Activated T-helper 1 cell treated with anti-CD3 and anti-CD28 coated beads, Interleukin-2, amount 50 U/mL, for 16 hours (primary cell): ENCODE results near the gene FKBP4.
"Not testable (repeated sequence)": the region's sequence is repeated elsewhere in the genome, so short reads cannot be mapped to it uniquely, and the experiment has no call there.

Source experiments
- DNase-seq, 2 donors: peaks; one replicate each; pipeline ENCODE4 v3.0.0-alpha.2; 2020; ENCODE audit warnings: low read depth in 1 of 2, low spot score in 1 of 2

The FKBP4 gene

DNA sequence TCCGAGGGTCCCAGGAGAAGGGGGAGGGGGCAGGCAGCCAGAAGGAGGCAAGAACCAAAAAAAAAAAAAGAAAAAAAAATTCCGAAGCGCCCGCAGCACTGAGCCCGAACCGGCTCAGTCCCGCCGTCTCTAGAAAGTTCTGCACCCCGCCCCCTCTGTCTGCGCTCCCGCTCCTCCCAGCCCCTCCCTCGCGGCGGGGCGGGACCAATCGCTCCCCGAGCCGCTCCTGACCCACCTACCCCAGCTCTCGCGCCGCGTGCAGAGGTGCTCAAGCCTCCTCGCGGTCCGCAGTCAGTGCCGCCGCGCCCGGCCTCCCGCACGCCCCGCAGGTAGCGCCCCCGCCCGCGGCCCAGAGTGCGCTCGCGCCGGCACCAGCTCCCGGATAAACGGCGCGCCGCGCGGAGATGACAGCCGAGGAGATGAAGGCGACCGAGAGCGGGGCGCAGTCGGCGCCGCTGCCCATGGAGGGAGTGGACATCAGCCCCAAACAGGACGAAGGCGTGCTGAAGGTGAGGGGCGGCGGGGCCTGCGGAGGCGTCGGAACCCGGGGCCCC is at the start of gene FKBP4:
Gene FKBP4 (plus strand): TSS at position 235 of the 554 bp plus-strand sequence. CDS start 170 bp downstream, at position 405.
- peak; percentile 73 to 87 for DNase-seq

GRCh38 chr12:2745655-2746054 is 49.1 kb upstream of the FKBP4 start:
- no peak for DNase-seq

DNA sequence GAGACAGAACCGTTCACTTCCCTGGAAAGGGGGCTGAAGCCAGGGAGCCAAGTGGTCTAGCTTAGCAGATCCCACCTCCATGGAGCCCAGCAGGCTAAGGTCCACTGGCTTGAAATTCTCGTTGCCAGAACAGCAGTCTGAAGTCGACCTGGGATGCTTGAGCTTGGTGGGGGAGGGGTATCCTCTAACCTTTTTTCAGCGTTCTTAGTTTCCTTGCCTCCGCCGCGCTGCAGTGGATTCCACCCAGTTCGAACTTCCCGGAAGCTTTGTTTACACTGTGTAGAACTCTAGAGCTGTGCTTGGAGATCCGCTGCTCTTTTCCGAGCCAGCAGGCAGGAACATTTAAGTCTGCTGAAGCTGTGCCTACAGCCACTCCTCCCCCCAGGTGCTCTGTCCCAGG is 45.2 kb upstream of the FKBP4 start:
- no peak for DNase-seq

- DNase-seq: no peak
Observed at GRCh38 chr12:2750185-2750584, 44.6 kb upstream of the FKBP4 start.

GRCh38 chr12:2751230-2751629 is 43.5 kb upstream of the FKBP4 start:
- no peak for DNase-seq

DNA sequence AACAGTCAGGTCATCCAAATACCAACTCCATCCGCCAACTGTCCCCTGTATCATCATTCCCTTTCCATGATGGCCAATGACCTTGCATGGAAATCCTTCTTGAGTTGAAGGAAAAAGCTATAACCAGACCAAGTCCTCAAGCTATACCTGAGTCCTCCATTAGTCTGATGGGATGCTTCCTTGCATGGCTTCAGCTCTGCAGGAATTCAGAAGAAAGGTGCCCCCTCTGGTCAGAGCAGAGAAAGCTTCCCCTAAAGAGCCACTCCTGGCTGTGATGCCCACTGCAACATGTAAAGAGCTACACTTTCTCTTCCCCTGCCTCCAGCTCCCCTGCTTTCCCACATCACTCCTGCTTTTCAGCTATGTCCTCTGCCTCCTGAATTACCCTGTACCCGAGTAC is 43.1 kb upstream of the FKBP4 start:
- no peak for DNase-seq

GRCh38 chr12:2752676-2753371 is 41.9 kb upstream of the FKBP4 start:
- DNase-seq: peak; percentile 47 to 57

DNA sequence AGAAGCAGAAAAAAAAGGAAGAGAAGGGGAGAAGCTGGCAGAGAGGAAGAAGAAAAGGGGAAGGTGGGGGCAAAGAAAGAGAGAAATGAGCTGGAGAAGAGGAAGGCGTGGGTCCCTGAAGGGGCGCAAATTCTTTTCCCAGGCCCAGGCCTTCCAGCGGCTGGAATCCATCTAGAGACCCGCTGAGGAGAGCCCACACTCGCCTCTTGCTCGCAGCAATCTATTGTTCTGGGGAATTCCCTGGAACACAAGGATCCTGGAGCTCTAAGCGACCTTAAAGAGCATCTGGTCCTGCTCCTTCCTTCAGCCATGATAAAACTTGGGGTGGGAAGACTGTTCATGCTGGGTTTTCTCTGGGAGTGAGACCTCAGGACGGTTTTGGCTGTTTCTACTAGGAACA is 41.2 kb upstream of the FKBP4 start:
- DNase-seq: no peak

- no peak for DNase-seq
Observed at GRCh38 chr12:2754208-2754607, 40.6 kb upstream of the FKBP4 start.

DNA sequence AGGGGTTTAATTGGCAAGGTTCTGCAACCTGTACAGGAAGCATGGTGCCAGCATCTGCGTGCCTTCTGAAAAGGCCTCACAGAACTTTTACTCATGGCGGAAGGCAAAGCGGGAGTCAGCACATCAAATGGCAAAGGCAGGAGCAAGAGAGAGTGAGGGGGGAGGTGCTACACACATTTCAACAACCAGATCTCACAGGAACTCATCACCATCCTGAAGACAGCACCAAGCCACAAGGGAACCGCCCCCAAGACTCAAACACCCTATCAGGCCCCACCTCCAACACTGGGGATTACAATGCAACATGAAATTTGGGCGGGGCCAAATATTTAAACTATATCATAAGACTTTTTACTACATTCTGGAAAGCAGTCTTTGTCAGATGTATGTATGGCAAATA is 38.0 kb upstream of the FKBP4 start:
- DNase-seq: no peak

GRCh38 chr12:2759733-2760132 is 35.0 kb upstream of the FKBP4 start:
- no peak for DNase-seq

- DNase-seq: no peak
Observed at GRCh38 chr12:2764398-2764797, 30.4 kb upstream of the FKBP4 start.

DNA sequence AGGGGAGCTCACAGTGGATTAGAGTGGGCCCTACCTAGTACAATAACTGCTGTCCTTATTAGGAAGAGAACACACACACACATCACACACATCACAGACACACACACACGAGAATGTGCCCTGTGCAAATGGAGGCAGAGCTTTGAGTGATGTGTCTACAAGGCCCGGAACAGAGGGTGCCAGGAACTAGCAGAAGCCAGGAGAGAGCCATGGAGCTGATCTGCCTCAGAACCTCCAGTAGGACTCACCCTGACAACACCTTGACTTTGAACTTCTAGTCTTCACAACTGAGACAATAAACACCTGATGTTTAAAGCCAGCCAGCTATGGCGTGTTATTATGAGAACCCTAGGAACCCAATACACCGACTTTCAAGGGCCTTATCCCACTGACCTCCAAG is 29.7 kb upstream of the FKBP4 start:
- DNase-seq: no peak

DNA sequence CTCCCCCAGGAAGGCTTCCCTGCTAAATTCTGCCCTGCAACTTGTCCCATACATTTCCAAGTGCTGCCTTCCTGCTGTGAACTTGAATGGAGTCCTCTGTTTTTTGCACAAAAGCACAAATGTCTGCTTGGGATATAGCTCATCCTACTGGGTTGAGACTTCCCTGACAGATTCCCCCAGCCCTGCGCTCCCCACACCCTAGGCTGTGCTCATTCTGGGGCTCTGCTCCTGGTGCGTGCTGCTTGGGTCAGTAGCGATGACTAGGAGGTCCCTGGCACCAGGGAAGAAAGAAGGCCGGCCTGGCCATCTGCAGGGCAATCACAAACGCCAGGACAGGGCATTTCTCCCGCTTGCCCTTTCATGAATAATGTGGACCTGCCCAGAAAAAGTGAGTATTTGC is 29.2 kb upstream of the FKBP4 start:
- DNase-seq: no peak

DNA sequence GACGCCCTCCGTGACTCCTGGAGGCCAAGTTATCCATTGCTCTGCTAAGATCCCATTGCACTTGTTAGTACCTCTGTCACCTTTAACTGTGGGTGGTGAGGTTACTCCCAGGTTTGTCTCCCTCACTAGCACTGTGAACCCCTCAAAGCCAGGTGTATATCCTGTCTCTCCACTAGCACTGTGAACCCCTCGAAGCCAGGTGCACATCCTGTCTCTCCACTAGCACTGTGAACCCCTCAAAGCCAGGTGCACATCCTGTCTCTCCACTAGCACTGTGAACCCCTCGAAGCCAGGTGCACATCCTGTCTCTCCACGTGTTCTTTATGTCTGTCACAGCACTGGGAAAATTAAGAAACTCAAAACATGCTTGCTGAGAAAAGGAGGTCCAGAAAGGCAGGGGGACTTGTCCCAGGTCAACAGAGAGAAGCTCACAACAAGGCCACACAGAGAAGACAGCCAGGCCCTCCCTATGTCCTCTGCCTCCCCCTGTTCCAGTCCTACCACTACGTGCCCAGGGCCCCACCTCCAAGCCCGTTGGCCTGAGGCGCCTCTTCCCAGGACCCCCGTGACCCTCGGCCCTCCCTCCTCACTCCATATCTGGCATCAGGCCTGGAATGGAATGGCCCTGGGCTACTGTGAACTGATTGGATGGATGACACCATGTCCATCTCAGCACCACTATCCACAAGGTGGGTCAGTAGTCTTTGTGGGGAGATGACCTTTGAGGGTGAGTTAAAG is 26.4 kb upstream of the FKBP4 start:
- DNase-seq: no peak

GRCh38 chr12:2769866-2770533 is 24.8 kb upstream of the FKBP4 start:
- DNase-seq: no peak

DNA sequence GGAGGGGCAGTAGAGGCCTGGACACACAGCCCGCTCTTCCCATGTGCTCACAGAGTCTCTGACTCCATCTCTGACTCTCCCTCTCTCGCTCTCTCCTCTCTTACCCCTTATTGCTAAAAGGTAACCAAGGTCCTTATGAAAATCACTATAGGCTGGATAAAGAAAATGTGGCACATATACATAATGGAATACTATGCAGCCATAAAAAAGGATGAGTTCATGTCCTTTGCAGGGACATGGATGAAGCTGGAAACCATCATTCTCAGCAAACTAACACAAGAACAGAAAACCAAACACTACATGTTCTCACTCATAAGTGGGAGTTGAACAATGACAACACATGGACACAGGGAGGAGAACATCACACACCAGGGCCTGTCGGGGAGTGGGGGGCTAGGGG is 24.2 kb upstream of the FKBP4 start:
- DNase-seq: not testable (repeated sequence)

DNA sequence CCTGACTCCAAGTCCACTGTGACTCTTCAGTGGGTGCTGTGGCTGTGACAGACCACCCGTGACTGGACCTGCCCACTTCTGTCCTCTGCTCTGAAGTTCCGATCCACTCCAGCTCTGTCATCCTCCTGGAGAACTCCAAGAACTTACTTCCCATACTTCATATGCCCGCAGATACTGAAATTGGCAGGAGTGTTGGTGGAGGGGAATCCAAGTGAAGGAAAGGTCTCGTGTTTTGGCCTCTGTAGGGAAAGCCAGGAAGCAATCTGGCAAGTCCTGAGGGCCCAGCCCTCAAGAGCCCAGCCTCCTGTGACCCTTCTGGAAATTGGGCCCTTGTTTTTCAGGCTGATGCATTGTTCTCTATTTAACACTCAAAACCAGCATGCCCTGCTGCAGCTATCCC is 22.4 kb upstream of the FKBP4 start:
- DNase-seq: no peak

DNA sequence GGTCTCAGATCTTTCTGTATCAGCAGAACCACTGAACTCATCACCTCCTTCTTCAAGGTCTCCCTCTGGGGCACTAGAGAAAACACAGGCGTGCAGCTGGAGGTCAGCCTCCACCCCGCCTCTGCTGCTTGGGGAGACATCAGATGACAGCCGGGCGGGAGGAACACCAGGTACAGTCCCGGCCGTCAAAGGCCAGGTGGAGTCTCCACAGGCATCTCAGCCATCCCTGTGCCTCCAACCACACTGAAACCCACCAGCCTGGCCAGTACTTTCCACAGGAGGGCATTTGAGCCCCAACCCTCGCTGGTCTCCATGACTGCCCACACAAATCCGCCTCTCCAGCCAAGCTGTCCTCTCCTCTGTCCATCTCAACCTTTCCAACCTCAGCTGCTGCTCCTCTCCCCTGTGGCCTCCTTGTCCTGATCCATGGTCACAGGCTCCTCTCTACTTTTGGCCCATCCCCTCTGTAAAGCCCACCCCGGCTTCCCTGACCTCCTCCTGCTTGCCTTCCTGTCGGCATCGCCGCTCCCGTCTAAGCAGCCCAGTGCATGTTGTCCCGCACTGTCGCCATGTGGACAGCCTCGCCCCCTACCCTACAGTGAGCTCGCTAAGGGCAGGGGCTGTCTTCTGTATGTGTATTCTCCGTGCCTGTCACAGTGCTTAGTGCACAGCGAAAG is 21.4 kb upstream of the FKBP4 start:
- DNase-seq: no peak

- DNase-seq: no peak
Observed at GRCh38 chr12:2775431-2775830, 19.3 kb upstream of the FKBP4 start.

DNA sequence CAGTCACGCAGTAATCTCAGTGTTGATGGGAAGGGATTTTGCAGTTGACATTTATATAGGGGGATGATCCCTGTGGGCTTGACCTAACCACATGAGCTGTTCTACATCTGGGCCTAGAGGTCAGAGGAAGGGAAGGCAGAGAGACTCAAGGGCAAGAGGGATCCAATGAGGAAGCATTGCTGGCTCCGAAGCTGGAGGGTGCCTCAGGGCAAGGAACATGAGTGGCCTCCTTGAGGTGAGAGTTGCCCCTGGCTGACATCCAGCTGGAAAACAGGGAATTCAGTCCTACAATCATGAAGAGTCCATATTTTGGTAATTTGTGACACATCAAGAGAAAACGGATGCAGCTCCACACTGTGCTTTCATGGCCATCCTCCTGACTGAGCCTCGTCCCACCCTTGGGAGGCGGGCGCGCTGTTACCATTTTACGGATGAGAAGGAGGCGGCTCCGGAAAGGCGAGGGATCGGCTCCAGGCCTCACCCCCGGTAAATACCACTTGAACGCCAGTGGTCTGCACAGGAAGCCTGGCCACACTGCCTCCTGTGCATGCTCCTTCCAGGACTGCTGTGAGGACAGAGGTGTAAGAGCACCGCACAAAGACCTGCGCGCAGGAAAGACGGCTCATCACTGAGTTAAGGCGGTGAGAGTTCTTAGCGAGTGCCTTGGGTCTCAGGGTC is 18.5 kb upstream of the FKBP4 start:
- DNase-seq: no peak
